Ovary (tissue), 3 donors: ENCODE data around the gene TNIK.

ENCODE experiments used
- CTCF ChIP-seq, 3 donors: fragments of 450-650 bp in 2 of 3; fragments of 200-600 bp in 1 of 3; IDR thresholded peaks; one replicate each; pipeline versions ENCODE4 v1.5.1 to v1.8.0; 2016 to 2022; ENCODE audit warnings: antibody characterized with exemption in 3 of 3, mild to moderate bottlenecking in 1 of 3
- POLR2A ChIP-seq: fragments of 450-650 bp; IDR thresholded peaks from one replicate; pipeline ENCODE4 v1.6.1; 2017; ENCODE audit warnings: antibody characterized with exemption, mild to moderate bottlenecking, moderate library complexity
- donor health status: DM: no; HTN: no; CAD: no.

- TF ChIP-seq CTCF (IDR thresholded peaks at IDR 0.05) (no peak), POLR2A (no peak)
Observed at GRCh38 chr3:171401432-171401831, 58.8 kb downstream of the TNIK start.
